ENCODE measurements around the gene TSPAN3.

DNA sequence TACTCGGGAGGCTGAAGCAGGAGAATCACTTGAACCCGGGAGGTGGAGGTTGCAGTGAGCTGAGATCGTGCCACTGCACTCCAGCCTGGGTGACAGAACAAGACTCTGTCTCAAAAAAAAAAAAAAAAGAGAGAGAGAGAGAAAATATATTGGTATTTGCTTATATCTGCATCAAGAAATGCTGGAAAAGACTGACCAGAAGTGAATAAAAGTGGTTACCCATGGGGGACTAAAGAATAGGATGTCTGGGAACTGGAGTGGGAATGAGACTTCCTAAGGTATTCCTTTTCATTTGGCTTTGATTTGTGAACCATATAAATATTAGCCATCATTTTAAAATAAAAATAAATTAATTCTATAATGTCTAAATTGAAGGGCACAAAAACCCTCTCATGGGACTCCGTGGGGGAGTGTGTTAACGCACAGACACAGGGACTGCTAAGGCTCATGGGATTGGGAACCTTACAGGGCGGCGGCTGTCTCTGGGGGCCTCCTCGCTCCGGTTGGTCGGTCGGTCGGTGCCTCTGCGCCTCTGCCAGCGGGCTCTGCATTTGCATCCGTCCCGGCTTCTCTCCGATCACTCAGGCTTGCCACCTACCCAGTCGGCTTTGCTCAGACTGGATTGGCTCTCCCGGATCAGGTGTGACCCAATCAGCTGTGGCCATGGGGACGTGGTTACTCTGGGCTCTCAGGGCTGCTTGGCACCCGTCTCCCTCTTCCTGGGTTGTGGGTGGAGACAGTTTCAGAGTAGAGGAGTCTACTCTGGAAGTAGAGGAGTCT, 12.7 kb upstream of the TSPAN3 start:
- TF ChIP-seq, protein P1, sequence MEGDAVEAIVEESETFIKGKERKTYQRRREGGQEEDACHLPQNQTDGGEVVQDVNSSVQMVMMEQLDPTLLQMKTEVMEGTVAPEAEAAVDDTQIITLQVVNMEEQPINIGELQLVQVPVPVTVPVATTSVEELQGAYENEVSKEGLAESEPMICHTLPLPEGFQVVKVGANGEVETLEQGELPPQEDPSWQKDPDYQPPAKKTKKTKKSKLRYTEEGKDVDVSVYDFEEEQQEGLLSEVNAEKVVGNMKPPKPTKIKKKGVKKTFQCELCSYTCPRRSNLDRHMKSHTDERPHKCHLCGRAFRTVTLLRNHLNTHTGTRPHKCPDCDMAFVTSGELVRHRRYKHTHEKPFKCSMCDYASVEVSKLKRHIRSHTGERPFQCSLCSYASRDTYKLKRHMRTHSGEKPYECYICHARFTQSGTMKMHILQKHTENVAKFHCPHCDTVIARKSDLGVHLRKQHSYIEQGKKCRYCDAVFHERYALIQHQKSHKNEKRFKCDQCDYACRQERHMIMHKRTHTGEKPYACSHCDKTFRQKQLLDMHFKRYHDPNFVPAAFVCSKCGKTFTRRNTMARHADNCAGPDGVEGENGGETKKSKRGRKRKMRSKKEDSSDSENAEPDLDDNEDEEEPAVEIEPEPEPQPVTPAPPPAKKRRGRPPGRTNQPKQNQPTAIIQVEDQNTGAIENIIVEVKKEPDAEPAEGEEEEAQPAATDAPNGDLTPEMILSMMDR (IDR thresholded peaks at IDR 0.05) = no peak
- TF ChIP-seq EP300 (IDR thresholded peaks at IDR 0.05) = no peak
